K562 (cell line): ENCODE data around the gene KRTCAP2. TPM values are rescaled to one million over a fixed set of nuclear protein-coding genes. Genes with fewer than 3 reads are reported as not detected.

Experiments
- ATAC-seq: fragments of 200-7000 bp; cut with Tn5 transposase; 3 replicates; pipeline ENCODE4 v1.9.1; 2020; ENCODE audit warnings: moderate library complexity
- BruUV-seq: library from RNA; stranded (reverse); fragments of 400-500 nt; replicated peaks from 2 replicates; lab custom pipeline; 2021; lab: Mats Ljungman, UMichigan
- CTCF ChIA-PET: fragments of 300-600 bp; formaldehyde crosslinking; extraction: SDS; loops from one replicate; lab custom pipeline; 2021; ENCODE audit warnings: low intra/inter-chr PET ratio; lab: Yijun Ruan, JAX
- POLR2A ChIA-PET: fragments of 300-600, 350-650 bp; sonication (Branson Sonifier 250); formaldehyde crosslinking; extraction: SDS; loops from one replicate; lab custom pipeline; 2021; ENCODE audit warnings: antibody characterized with exemption, inconsistent platforms; lab: Yijun Ruan, JAX
- DNase-seq, 4 experiments: peaks; one replicate each; pipeline versions ENCODE4 v3.0.0 to v3.0.0-alpha.2; 2011 to 2018; ENCODE audit warnings: low spot score in 3 of 4, mixed read lengths in 3 of 4; ENCODE audit errors: extremely low read depth in 1 of 4
- FAIRE-seq: peaks from 2 replicates; lab custom pipeline; 2011; peaks lifted over from hg19 to GRCh38; lab: Jason Lieb, UNC
- H2AFZ ChIP-seq: 2 replicates; pipeline ENCODE4 v1.6.0; 2011; ENCODE audit warnings: low read depth, low read length, control low read depth, inconsistent platforms
- H3K27ac ChIP-seq: fragments of 200-600 bp; 3 replicates; pipeline ENCODE4 v1.8.0; 2011; ENCODE audit warnings: low read depth, mild to moderate bottlenecking, control low read depth, inconsistent platforms, low read length, moderate library complexity, mixed read lengths; ENCODE audit errors: extremely low read depth
- H3K27me3 ChIP-seq, 2 experiments: fragments of 300-600 bp in 1 of 2; 2 replicates in 1 of 2; 3 replicates in 1 of 2; pipeline versions ENCODE4 v1.6.0 to v1.8.0; 2011; ENCODE audit warnings: inconsistent platforms in 2 of 2, low read length in 2 of 2, mild to moderate bottlenecking in 1 of 2, mixed read lengths in 1 of 2, moderate library complexity in 1 of 2; ENCODE audit not compliant: control insufficient read depth in 2 of 2, insufficient read depth in 2 of 2
- H3K36me3 ChIP-seq: fragments of 300-600 bp; 3 replicates; pipeline ENCODE4 v1.8.0; 2011; ENCODE audit warnings: mild to moderate bottlenecking, low read length, inconsistent platforms; ENCODE audit not compliant: control insufficient read depth, insufficient read depth
- H3K4me1 ChIP-seq, 2 experiments: fragments of 200-600 bp in 1 of 2; replicated peaks in 1 of 2; 2 replicates in 1 of 2; 3 replicates in 1 of 2; pipeline versions ENCODE4 v1.5.1 to v1.8.0; 2011; ENCODE audit warnings: inconsistent platforms in 2 of 2, low read length in 2 of 2, mild to moderate bottlenecking in 1 of 2, mixed read lengths in 1 of 2, moderate library complexity in 1 of 2; ENCODE audit not compliant: control insufficient read depth in 2 of 2, insufficient read depth in 2 of 2
- H3K4me2 ChIP-seq: 2 replicates; pipeline ENCODE4 v1.6.1; 2011; ENCODE audit warnings: low read length, control low read depth, inconsistent platforms, mixed read lengths; ENCODE audit not compliant: insufficient read depth
- H3K4me3 ChIP-seq: fragments of 200-600 bp; sonication (generic), shearing (Covaris generic); 2 replicates; pipeline ENCODE4 v1.5.1; 2016; ENCODE audit warnings: control low read depth, inconsistent platforms
- H3K79me2 ChIP-seq: fragments of 200-600 bp; 3 replicates; pipeline ENCODE4 v1.8.0; 2011; ENCODE audit warnings: low read length, inconsistent platforms; ENCODE audit not compliant: control insufficient read depth, insufficient read depth
- H3K9ac ChIP-seq, 2 experiments: 2 replicates each; pipeline versions ENCODE4 v1.6.0 to v1.6.1; 2011; ENCODE audit warnings: low read depth in 2 of 2, low read length in 2 of 2, control low read depth in 1 of 2, inconsistent platforms in 1 of 2, mild to moderate bottlenecking in 1 of 2, mixed read lengths in 1 of 2; ENCODE audit not compliant: insufficient read depth in 1 of 2
- H3K9me1 ChIP-seq: one replicate; pipeline ENCODE4 v1.6.0; 2011; ENCODE audit warnings: inconsistent platforms, mild to moderate bottlenecking, low read length, moderate library complexity; ENCODE audit not compliant: control insufficient read depth, insufficient read depth
- H3K9me3 ChIP-seq: replicated peaks from 2 replicates; pipeline ENCODE4 v1.5.1; 2011; ENCODE audit warnings: low read depth, low read length, inconsistent platforms; ENCODE audit not compliant: control insufficient read depth, insufficient read depth
- H4K20me1 ChIP-seq: replicated peaks from 2 replicates; pipeline ENCODE4 v1.6.1; 2011; ENCODE audit warnings: low read length, inconsistent platforms, mixed read lengths; ENCODE audit not compliant: control insufficient read depth, insufficient read depth
- DACH1 ChIP-seq: fragments of 450-650 bp; IDR thresholded peaks from 2 replicates; pipeline ENCODE4 v1.6.1; 2018; ENCODE audit not compliant: partially characterized antibody
- FOXK2 ChIP-seq, 2 experiments: fragments of 450-650 bp; IDR thresholded peaks in 1 of 2; conservative IDR thresholded peaks in 1 of 2; 2 replicates each; pipeline ENCODE4 v1.6.1; 2016; ENCODE audit warnings: low read depth in 2 of 2, mild to moderate bottlenecking in 1 of 2
- MBD2 ChIP-seq: sonication (generic); IDR thresholded peaks from 2 replicates; pipeline ENCODE4 v1.6.1; 2016; ENCODE audit warnings: low read depth, borderline replicate concordance
- MYNN ChIP-seq, 2 experiments: sonication (generic); formaldehyde crosslinking in 1 of 2; IDR thresholded peaks; 2 replicates each; pipeline versions ENCODE4 v1.5.0 to v1.6.1; 2016 to 2020; ENCODE audit warnings: antibody characterized with exemption in 1 of 2, missing genetic modification reagents in 1 of 2
- NCOA1 ChIP-seq: fragments of 450-650 bp; IDR thresholded peaks from 2 replicates; pipeline ENCODE4 v1.6.1; 2016; ENCODE audit warnings: low read depth
- PTBP1 ChIP-seq: fragments of 200-400 bp; formaldehyde crosslinking; IDR thresholded peaks from 2 replicates; pipeline ENCODE4 v1.6.1; 2017; ENCODE audit warnings: low read depth, low read length
- SMAD4 ChIP-seq: fragments of 250-450 bp; sonication (Bioruptor Pico); conservative IDR thresholded peaks from 2 replicates; pipeline ENCODE4 v1.8.0; 2021; ENCODE audit warnings: inconsistent platforms, mild to moderate bottlenecking, moderate library complexity
- TOE1 ChIP-seq, 2 experiments: fragments of 450-650 bp in 1 of 2; sonication (generic) in 1 of 2; formaldehyde crosslinking in 1 of 2; IDR thresholded peaks; 2 replicates each; pipeline versions ENCODE4 v1.7.1 to v1.8.0; 2016 to 2022; ENCODE audit warnings: borderline replicate concordance in 2 of 2, mild to moderate bottlenecking in 2 of 2, antibody characterized with exemption in 1 of 2, inconsistent platforms in 1 of 2, low read depth in 1 of 2, missing genetic modification reagents in 1 of 2, moderate library complexity in 1 of 2
- WGBS: fragments of 100-300 bp; shearing (Covaris generic); methylation state at CpG from one replicate; pipeline ENCODE4 v1.1.6; 2016; ENCODE audit warnings: low coverage, mixed read lengths; ENCODE audit not compliant: insufficient coverage; ENCODE audit errors: missing lambda C conversion rate; 5-methylcytosine and 5-hydroxymethylcytosine counted together
- in situ Hi-C: fragments of 300-500 bp; cut with MboI; formaldehyde crosslinking; loops from 4 replicates; pipeline ENCODE4 v1.15.0; 2018; ENCODE audit warnings: inconsistent platforms, mixed read lengths
- intact Hi-C: fragments of 100-400 bp; cut with micrococcal nuclease; formaldehyde crosslinking; loops from 2 replicates; pipeline ENCODE4 v1.14.2; 2022
- polyA plus RNA-seq, 8 experiments: library from polyadenylated mRNA; depleted of rRNA in 4 of 8; stranded (reverse) in 5 of 8; unstranded in 3 of 8; fragments of >200 nt; fragmentation: Nextera tagmentation in 2 of 8; fragmentation: Illumina TruSeq in 1 of 8; extraction: Ambion mirVana in 2 of 8; extraction: Trizol in 1 of 8; gene quantifications; 2 replicates each; pipeline versions ENCODE4 v1.2.1 to v1.2.3, GENCODE V29; 2011 to 2014; ENCODE audit warnings: inconsistent platforms in 1 of 8, missing spikeins in 1 of 8
- total RNA-seq, 7 experiments: library from RNA; depleted of rRNA in 6 of 7; stranded (reverse); fragments of >200 nt in 6 of 7; fragmentation: Illumina TruSeq in 2 of 7; extraction: Trizol in 2 of 7; gene quantifications; 2 replicates each; pipeline versions ENCODE4 v1.2.1 to v1.2.3, GENCODE V29; 2011 to 2021; ENCODE audit warnings: low replicate concordance in 1 of 7
- TF ChIP-seq, protein P1 (sequence below): fragments of 250-450 bp; sonication (Bioruptor Pico); IDR thresholded peaks from 2 replicates; pipeline ENCODE4 v1.4.0; 2020; ENCODE audit warnings: borderline replicate concordance
- TF ChIP-seq, protein P2 (sequence below): IDR thresholded peaks from 3 replicates; pipeline ENCODE4 v1.6.1; 2011; ENCODE audit warnings: borderline replicate concordance, mild to moderate bottlenecking, moderate library complexity; ENCODE audit not compliant: insufficient read length; ENCODE audit errors: extremely low read depth

The KRTCAP2 gene
- total and polyA plus RNA-seq, 9 of the 15 experiments (the other 6 are each of a cell fraction or from before 2014, with no cell fraction given), result 126 to 436 (median 244) TPM

DNA sequence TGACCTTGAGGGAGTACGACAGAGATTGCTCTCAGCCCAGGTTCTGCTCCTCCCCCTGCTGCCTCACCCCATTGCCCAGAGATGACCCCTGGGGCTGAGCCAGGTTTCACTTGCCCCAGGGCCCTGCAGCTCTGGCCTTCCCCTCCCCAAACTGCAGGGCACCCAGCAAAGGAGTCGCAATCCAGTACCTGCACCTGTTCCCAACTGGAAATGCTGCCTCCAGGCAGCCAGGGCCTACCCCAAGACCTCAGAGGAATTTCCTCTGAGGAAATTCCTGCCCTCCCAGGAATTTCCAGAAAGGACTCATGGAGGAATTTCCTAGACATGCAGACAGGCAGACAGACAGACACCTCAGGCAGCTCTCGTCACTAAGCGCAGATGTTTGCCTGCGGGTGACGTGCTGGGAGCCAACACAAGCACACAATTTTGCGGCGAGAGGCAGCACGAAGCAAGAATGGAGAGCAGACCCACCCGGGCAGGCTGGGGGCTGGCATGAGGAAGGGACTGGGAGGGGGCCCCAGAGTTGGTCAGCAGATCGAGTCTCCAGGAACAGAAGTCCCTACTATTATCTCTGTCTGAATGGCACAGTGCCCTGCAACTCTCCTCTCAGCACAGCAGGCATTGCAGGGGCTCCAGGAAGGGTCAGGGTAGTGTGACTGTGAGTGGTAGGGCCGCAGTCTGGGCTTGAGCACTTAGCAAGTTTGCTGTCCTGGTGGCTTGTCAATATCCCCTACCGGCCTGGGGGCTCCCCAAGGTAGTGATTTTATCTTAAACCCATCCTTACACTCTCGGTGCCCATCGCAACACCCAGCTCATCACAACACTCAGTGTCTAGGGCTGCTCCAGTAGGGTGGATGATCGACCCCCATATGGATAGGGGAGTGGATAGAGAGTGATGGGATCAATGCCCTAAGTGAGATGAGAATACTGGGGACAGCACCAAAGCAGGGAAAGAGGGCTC is 48.3 kb downstream of the KRTCAP2 start:
- H3K4me2 ChIP-seq, result no peak overlapping the region
- no peak overlapping the region for H2AFZ ChIP-seq
- H3K79me2 ChIP-seq, result peaks cover 2% of the 10 kb centered on the region; the same call in 1 of the 3 replicates
- no peaks in the 10 kb centered on the region for H3K36me3 ChIP-seq
- H3K9ac ChIP-seq, result peak overlapping the region in 1 of 2 experiments; percentile 41; a peak in 1 of 4 replicates
- no peak overlapping the region for H3K27ac ChIP-seq
- in situ Hi-C loops (no loop called here), intact Hi-C loops (no loop called here)
- ChIA-PET POLR2A (interaction anchor here (0.6 to 1.5 kb wide), 4 partner anchors 10 to 188 kb away, joined by 3 read pairs; partner anchors contain the start of gene PMVK), CTCF (no interaction called here)
- FAIRE-seq (no peak), DNase-seq (no peak), ATAC-seq (no peak)
- H4K20me1 ChIP-seq, result no peaks in the 10 kb centered on the region
- peaks cover 46 to 60% of the 10 kb centered on the region in 2 experiments for H3K4me1 ChIP-seq
- TF ChIP-seq SMAD4 (CRISPR knock-in tag) (no peak), MYNN (IDR thresholded peaks at IDR 0.05) (no peak), MYNN (CRISPR knock-in tag; IDR thresholded peaks at IDR 0.05) (no peak), TOE1 (IDR thresholded peaks at IDR 0.05; ENCODE audit: borderline replicate concordance) (no peak), TOE1 (CRISPR knock-in tag; IDR thresholded peaks at IDR 0.05; ENCODE audit: borderline replicate concordance, low read depth) (no peak), DACH1 (no peak), MBD2 (no peak), PTBP1 (no peak), NCOA1 (no peak), FOXK2 (conservative IDR thresholded peaks at IDR 0.05 in 1 of 2, IDR thresholded peaks at IDR 0.05 in 1 of 2; ENCODE audit: low read depth in 2 of 2) (no peak)
- TF ChIP-seq, protein P1, sequence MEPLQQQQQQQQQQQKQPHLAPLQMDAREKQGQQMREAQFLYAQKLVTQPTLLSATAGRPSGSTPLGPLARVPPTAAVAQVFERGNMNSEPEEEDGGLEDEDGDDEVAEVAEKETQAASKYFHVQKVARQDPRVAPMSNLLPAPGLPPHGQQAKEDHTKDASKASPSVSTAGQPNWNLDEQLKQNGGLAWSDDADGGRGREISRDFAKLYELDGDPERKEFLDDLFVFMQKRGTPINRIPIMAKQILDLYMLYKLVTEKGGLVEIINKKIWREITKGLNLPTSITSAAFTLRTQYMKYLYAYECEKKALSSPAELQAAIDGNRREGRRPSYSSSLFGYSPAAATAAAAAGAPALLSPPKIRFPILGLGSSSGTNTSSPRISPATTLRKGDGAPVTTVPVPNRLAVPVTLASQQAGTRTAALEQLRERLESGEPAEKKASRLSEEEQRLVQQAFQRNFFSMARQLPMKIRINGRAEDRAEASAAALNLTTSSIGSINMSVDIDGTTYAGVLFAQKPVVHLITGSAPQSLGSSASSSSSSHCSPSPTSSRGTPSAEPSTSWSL (CRISPR knock-in tag), result no peak
- TF ChIP-seq, protein P2, sequence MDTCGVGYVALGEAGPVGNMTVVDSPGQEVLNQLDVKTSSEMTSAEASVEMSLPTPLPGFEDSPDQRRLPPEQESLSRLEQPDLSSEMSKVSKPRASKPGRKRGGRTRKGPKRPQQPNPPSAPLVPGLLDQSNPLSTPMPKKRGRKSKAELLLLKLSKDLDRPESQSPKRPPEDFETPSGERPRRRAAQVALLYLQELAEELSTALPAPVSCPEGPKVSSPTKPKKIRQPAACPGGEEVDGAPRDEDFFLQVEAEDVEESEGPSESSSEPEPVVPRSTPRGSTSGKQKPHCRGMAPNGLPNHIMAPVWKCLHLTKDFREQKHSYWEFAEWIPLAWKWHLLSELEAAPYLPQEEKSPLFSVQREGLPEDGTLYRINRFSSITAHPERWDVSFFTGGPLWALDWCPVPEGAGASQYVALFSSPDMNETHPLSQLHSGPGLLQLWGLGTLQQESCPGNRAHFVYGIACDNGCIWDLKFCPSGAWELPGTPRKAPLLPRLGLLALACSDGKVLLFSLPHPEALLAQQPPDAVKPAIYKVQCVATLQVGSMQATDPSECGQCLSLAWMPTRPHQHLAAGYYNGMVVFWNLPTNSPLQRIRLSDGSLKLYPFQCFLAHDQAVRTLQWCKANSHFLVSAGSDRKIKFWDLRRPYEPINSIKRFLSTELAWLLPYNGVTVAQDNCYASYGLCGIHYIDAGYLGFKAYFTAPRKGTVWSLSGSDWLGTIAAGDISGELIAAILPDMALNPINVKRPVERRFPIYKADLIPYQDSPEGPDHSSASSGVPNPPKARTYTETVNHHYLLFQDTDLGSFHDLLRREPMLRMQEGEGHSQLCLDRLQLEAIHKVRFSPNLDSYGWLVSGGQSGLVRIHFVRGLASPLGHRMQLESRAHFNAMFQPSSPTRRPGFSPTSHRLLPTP, result no peak
- no TSS peak for BruUV-seq
- no peak overlapping the region for H3K4me3 ChIP-seq
- no peaks in the 10 kb centered on the region for H3K27me3 ChIP-seq
- 69% methylated on average over 16 of the region's 16 CpGs for WGBS
- no peaks in the 10 kb centered on the region for H3K9me3 ChIP-seq
- H3K9me1 ChIP-seq, result no peaks in the 10 kb centered on the region
